Astrocyte (in vitro differentiated cells and primary cell): ENCODE results near the gene PTPRN2.

Source experiments
- CTCF ChIP-seq: IDR thresholded peaks from 2 replicates; pipeline ENCODE4 v1.5.1; 2011; ENCODE audit warnings: low read depth, mild to moderate bottlenecking, inconsistent platforms, low read length, moderate library complexity; ENCODE audit not compliant: insufficient read depth
- EZH2 ChIP-seq: IDR thresholded peaks from 2 replicates; pipeline ENCODE4 v1.6.1; 2012; ENCODE audit warnings: mild to moderate bottlenecking, low read length, inconsistent platforms; ENCODE audit not compliant: insufficient read depth

DNA sequence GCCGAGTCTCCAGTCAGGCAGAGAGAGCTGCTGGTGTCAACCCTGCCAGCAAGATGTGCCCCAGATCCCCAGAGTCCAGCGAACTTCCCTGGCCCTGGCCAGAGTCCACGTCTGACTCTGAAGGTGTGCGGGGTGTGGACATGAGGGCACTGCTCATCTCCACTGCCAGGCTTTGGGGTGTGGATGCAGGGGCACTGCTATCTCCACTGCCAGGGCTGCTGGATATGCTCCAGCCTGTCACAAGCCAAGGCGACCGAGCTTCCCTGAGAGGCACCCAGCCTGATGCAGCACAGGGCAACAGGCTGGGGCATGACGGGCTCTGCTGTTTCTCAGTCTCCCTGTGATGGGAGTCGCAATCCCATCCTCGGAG is 596.8 kb downstream of the PTPRN2 start:
- TF ChIP-seq CTCF (no peak), EZH2 (no peak)
